ENCODE data around the gene CDIP1.

Gene CDIP1

DNA sequence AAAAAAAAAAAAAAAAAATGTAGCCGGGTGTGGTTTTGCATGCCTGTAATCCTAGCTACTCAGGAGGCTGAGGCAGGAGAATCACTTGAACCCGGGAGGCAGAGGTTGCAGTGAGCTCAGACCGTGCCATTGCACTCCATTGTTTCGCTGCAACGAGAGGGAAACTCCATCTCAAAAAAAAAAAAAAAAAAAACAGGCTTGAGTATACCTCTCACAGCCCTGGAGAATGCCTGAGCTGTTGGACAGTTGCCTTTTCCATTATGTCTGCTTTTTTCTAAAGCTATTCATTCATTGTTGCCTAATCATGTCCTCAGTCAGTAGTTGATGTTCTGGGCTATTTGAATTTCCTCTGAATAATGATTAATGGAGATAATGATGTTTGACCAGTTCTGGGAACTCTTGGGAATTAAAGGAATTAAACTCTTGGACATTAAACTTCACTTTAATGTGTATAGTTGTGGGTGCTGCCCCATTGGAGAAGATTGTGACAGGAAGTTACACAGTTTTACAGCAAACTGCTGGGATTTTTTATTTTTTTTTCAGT, 50.5 kb downstream of the CDIP1 start:
- DNase-seq (ENCODE audit: low read depth): no peak

DNA sequence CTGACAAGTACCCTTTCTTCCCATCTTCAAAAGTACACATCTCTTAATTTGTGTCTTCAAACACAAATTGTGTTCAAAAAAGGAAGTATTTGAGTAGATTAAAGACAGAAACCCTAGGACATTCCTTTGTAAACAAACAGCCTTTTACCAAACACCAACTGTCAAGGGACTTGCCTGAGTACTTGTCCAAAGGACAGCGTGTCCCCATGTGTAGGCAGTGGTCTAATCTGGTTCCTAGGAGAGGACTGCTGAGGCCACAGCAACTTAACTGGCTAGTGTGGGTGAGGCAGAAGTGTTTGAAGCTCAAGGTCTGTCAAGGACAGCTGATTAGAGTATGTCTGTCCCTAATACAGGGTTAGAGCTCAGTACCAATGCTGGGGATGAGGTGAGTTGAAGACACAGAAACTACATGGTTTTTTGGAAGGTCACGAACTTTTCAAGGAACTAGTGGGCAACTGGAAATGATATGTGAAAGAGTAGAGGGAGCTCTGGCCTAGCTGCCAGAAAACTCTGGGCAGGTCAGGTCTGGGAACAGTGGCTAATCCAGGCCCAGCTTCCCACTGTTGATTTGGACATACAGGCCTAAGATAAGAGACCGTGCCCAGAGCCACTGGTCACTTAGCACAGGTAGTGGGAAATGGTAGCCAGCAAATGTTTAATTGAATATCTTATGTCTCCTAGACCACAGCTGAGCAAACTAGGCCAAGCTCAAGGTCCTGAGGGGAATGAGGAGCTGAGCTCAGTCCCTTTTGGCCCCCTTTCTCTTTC, 52.3 kb downstream of the CDIP1 start:
- DNase-seq (ENCODE audit: low read depth): no peak

DNA sequence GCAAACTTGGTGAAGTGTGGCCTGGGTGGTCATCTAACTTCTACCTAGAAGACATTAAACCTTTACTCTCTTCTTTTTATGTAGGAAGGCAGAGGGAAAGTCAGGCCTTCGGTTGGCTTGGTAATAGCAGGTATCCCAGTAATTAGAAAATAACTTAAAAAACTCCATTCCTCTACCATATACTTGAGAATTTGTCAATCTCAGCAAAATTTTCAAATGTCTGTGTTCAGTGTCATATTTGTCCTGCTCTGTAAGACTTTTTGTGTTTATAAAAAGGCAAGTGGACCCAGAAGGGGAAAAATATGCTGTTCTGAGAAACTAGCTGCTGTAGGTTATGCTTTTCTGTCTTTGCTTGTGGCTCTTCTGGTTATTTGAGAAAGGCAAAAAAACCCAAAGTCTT, 56.6 kb downstream of the CDIP1 start:
- no peak for DNase-seq (ENCODE audit: low read depth)

DNA sequence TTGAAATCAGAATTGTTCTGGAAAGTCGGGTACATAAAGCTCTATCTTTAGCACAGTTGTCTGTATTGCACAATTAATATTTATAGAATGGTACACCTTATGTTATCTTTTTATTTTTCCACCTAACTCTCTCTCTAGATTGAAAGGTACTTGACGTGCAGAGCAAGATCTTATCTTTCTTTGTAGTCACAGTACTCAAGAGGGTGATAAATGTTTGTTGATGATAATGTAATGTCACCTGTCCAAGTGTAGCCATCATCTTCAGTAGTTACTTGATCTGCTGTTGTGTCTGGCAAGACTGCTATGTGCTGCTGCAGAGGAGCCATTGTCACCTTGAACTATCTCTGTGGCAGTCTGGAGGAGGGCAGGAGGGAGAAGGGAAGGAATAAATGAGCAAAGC, 57.0 kb downstream of the CDIP1 start:
- no peak for DNase-seq (ENCODE audit: low read depth)

- DNase-seq (ENCODE audit: low read depth): no peak
These were observed 60.6 kb downstream of the CDIP1 start for GRCh38 chr16:4477966-4478365.

DNA sequence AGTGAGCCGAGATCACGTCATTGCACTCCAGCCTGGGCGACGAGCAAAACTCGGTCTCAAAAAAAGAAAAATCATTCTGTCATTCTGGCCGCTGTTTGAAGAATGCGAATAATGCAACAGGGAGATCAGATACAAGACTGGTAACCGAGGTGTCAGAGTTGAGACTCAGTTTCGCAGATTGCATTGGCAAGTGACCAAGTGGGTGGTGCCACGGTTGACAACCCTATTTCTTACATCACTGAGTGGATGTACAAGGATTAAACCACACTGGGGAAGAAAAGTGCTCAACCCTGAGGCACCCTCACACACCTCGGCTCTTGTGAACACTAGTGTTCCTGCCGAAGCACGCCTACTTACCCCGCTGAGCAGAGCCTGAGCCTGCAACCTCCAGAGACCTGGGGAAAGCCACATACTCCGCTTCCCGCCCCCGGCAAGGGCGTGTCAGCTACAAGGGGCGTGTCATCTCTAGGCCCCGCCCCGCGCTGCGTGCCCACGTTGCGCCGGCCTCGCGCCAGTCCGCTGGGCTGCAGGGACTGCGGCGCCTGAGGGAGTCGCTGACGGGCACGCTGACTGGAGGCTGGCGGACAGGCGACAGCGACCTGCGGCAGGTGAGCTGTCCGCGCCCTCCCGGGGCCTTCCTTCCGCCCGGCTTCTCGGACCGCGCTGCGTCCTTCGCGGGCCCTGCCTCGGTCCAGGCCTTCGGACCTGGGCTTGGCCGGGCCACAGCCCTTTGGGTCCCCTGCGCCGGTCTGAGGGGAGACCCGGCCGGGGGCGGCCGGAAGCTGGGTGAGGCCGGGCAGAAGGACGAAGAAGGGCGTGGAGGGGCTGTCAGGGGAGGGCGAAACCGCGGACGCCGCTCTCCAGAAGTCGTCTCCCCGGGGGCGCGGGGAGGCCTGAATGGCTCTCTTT, 62.4 kb downstream of the CDIP1 start, which contains the start of gene HMOX2:
TSS of gene HMOX2 (plus strand) at position 519 of the 909 bp plus-strand sequence. CDS start 29,127 bp downstream, outside the sequence.
- peak; percentile 87 for DNase-seq (ENCODE audit: low read depth)

- peak; percentile 69 for DNase-seq (ENCODE audit: low read depth)
These were observed 64.2 kb downstream of the CDIP1 start, which contains the start of gene NMRAL1 for GRCh38 chr16:4474192-4474961. NMRAL1 (minus strand) TSS chr16:4474625; CDS start chr16:4474132, 493 bp downstream.

GRCh38 chr16:4472880-4473279, 65.7 kb downstream of the CDIP1 start:
- no peak for DNase-seq (ENCODE audit: low read depth)

GRCh38 chr16:4471869-4472268, 66.7 kb downstream of the CDIP1 start:
- DNase-seq (ENCODE audit: low read depth): no peak

DNA sequence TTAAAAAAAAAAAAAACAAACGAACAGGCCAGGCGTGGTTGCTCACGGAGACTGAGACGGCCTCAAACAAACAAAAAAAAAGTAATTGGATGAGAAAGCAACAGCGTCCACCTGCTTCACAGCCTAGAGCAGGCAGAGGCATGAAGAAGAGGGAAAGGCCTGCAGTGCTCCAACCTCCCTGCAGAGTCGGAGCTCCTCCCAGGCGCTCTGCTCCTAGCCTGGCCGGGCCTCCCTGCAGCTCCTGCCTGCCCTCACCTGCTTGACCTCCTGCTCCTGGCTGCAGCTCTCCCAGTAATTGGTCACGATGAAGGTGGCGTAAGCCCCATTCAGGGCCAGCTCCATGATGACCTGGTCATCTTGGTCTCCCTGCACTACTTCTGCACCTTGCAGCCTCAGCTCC, 69.6 kb downstream of the CDIP1 start:
- DNase-seq (ENCODE audit: low read depth): no peak

- DNase-seq (ENCODE audit: low read depth): no peak
These were observed 70.7 kb downstream of the CDIP1 start for GRCh38 chr16:4467916-4468315.

- peak; percentile 37 for DNase-seq (ENCODE audit: low read depth)
These were observed 72.4 kb downstream of the CDIP1 start for GRCh38 chr16:4465977-4466779.

DNA sequence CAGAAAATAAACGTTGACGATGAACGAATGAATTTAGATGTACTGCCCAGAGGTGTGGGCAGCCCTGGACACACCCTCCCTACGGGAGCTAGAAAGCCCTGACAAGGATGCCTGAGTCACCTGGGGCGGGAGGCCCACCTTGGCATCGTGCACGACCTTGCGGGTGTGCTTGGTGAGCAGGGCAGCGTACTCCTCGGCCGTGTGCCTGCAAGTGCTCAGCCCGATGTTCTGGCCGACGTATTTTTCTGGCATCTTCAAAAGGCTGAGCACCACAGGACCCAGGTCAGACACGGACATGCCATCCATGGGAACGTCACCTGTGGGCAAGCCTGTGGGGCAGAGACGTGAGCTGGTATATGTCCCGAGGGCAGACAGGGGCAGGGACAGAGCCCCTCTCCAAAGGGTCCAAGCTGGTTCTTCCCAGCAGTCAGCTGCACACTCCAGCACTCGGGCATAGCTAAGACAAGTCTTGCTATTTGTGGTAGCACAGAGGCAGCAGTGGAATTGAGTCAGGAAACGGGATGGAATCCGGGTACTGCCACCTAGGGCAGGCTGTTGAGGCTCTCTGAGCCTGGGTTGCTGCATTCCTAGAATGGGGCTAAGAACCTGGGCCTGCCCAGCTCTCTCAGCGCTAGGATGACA, 74.9 kb downstream of the CDIP1 start:
- DNase-seq (ENCODE audit: low read depth): no peak

- DNase-seq (ENCODE audit: low read depth): no peak
These were observed 77.1 kb downstream of the CDIP1 start for GRCh38 chr16:4461250-4462085.

- DNase-seq (ENCODE audit: low read depth): no peak
These were observed 77.7 kb downstream of the CDIP1 start for GRCh38 chr16:4460936-4461249.

Data from stimulated activated CD8-positive, alpha-beta memory T cell treated with anti-CD3 and anti-CD28 coated beads, Interleukin-7, amount 100 ng/mL, for 24 hours (primary cell).